ENCODE results near the gene KRTAP2-1. TPM values are rescaled to one million over a fixed set of nuclear protein-coding genes. Genes with fewer than 3 reads are reported as not detected.
A peak's percentile ranks its signal among the peaks of the same experiment; 100 is the strongest.
"Not testable (repeated sequence)": the region's sequence is repeated elsewhere in the genome, so short reads cannot be mapped to it uniquely, and the experiment has no call there.

Gene KRTAP2-1
- total and polyA plus RNA-seq, 5 donors from 2014 or later = not detected

GRCh38 chr17:41063449-41063848, 16.3 kb upstream of the KRTAP2-1 start:
- H3K27ac Mint-ChIP-seq = no peak overlapping the region
- H3K4me3 Mint-ChIP-seq = no peak overlapping the region
- H3K36me3 Mint-ChIP-seq = no peaks in the 10 kb centered on the region
- no peaks in the 10 kb centered on the region for H3K4me1 Mint-ChIP-seq
- ATAC-seq (ENCODE audit: low read depth in 2 of 2) (no peak), DNase-seq (no peak)
- H3K4me3 ChIP-seq (ENCODE audit: low read depth, low read length) = no peak overlapping the region
- H3K4me1 ChIP-seq (ENCODE audit: control insufficient read depth, insufficient read depth, low read length, poor library complexity, severe bottlenecking) = no peaks in the 10 kb centered on the region
- H3K36me3 ChIP-seq (ENCODE audit: control insufficient read depth, insufficient read depth, low read length) = no peaks in the 10 kb centered on the region
- H3K9me3 ChIP-seq (ENCODE audit: control insufficient read depth in 2 of 2, low read length in 2 of 2) = no peaks in the 10 kb centered on the region
- peaks cover 20% of the 10 kb centered on the region for H3K27me3 ChIP-seq (ENCODE audit: control insufficient read depth, insufficient read depth, low read length)
- peaks cover 30% of the 10 kb centered on the region for H3K27me3 Mint-ChIP-seq
- no peak overlapping the region for H3K27ac ChIP-seq (ENCODE audit: insufficient read depth, low read length, poor library complexity, severe bottlenecking)
- no peaks in the 10 kb centered on the region for H3K9me3 Mint-ChIP-seq

- DNase-seq (no peak), ATAC-seq (ENCODE audit: low read depth in 2 of 2) (no peak)
- no peak overlapping the region for H3K4me3 ChIP-seq (ENCODE audit: low read depth, low read length)
- Mint-ChIP-seq H3K9me3 (peaks cover 0 to 7% (median 2%) of the 10 kb centered on the region in 7 donors), H3K4me1 (no peaks in the 10 kb centered on the region), H3K4me3 (no peak overlapping the region), H3K27ac (no peak overlapping the region), H3K36me3 (no peaks in the 10 kb centered on the region), H3K27me3 (peaks cover 34% of the 10 kb centered on the region)
- H3K4me1 ChIP-seq (ENCODE audit: control insufficient read depth, insufficient read depth, low read length, poor library complexity, severe bottlenecking) = no peaks in the 10 kb centered on the region
- H3K36me3 ChIP-seq (ENCODE audit: control insufficient read depth, insufficient read depth, low read length) = no peaks in the 10 kb centered on the region
- H3K27ac ChIP-seq (ENCODE audit: insufficient read depth, low read length, poor library complexity, severe bottlenecking) = no peak overlapping the region
- peaks cover 20% of the 10 kb centered on the region for H3K27me3 ChIP-seq (ENCODE audit: control insufficient read depth, insufficient read depth, low read length)
- H3K9me3 ChIP-seq (ENCODE audit: control insufficient read depth in 2 of 2, low read length in 2 of 2) = peaks cover 0 to 3% of the 10 kb centered on the region in 2 experiments
Measured at GRCh38 chr17:41061964-41062363, 14.8 kb upstream of the KRTAP2-1 start.

- no peak within 1 kb of the TSS for H3K27ac Mint-ChIP-seq
- Histone ChIP-seq H3K27me3 (ENCODE audit: control insufficient read depth, insufficient read depth, low read length) (peaks cover 24% of the 10 kb centered on the region), H3K9me3 (ENCODE audit: control insufficient read depth in 2 of 2, low read length in 2 of 2) (peaks cover 0 to 3% of the 10 kb centered on the region in 2 experiments), H3K27ac (ENCODE audit: insufficient read depth, low read length, poor library complexity, severe bottlenecking) (no peak within 1 kb of the TSS), H3K4me3 (ENCODE audit: low read depth, low read length) (no peak within 1 kb of the TSS), H3K4me1 (ENCODE audit: control insufficient read depth, insufficient read depth, low read length, poor library complexity, severe bottlenecking) (no peaks in the 10 kb centered on the region), H3K36me3 (ENCODE audit: control insufficient read depth, insufficient read depth, low read length) (no peaks in the 10 kb centered on the region)
- peaks cover 40% of the 10 kb centered on the region for H3K27me3 Mint-ChIP-seq
- no peaks in the 10 kb centered on the region for H3K36me3 Mint-ChIP-seq
- no peaks in the 10 kb centered on the region for H3K4me1 Mint-ChIP-seq
- ATAC-seq (ENCODE audit: low read depth in 2 of 2) = no peak
- peaks cover 0 to 7% (median 2%) of the 10 kb centered on the region in 7 donors for H3K9me3 Mint-ChIP-seq
- no peak for DNase-seq
- H3K4me3 Mint-ChIP-seq = no peak within 1 kb of the TSS
Measured at GRCh38 chr17:41060052-41060604, 13.0 kb upstream of the KRTAP2-1 start, which contains the start of gene KRTAP2-3. KRTAP2-3 (minus strand) TSS chr17:41060114; CDS start chr17:41060050, 64 bp downstream.

GRCh38 chr17:41059276-41060051, 12.3 kb upstream of the KRTAP2-1 start:
- H3K27me3 ChIP-seq (ENCODE audit: control insufficient read depth, insufficient read depth, low read length) = peaks cover 24% of the 10 kb centered on the region
- H3K4me1 Mint-ChIP-seq; H3K27ac Mint-ChIP-seq; H3K4me3 ChIP-seq (ENCODE audit: low read depth, low read length); DNase-seq; H3K36me3 ChIP-seq (ENCODE audit: control insufficient read depth, insufficient read depth, low read length); H3K9me3 Mint-ChIP-seq; H3K36me3 Mint-ChIP-seq; H3K4me3 Mint-ChIP-seq; H3K9me3 ChIP-seq (ENCODE audit: control insufficient read depth in 2 of 2, low read length in 2 of 2); H3K27ac ChIP-seq (ENCODE audit: insufficient read depth, low read length, poor library complexity, severe bottlenecking); H3K4me1 ChIP-seq (ENCODE audit: control insufficient read depth, insufficient read depth, low read length, poor library complexity, severe bottlenecking); ATAC-seq (ENCODE audit: low read depth in 2 of 2): not testable (repeated sequence)
- H3K27me3 Mint-ChIP-seq = peaks cover 40% of the 10 kb centered on the region

GRCh38 chr17:41058741-41059140, 11.6 kb upstream of the KRTAP2-1 start:
- Mint-ChIP-seq H3K4me3 (no peak overlapping the region), H3K4me1 (no peaks in the 10 kb centered on the region), H3K27me3 (peaks cover 40% of the 10 kb centered on the region), H3K9me3 (peaks cover 0 to 7% (median 2%) of the 10 kb centered on the region in 7 donors), H3K27ac (no peak overlapping the region), H3K36me3 (no peaks in the 10 kb centered on the region)
- ATAC-seq (ENCODE audit: low read depth in 2 of 2) (no peak), DNase-seq (no peak)
- Histone ChIP-seq H3K36me3 (ENCODE audit: control insufficient read depth, insufficient read depth, low read length) (no peaks in the 10 kb centered on the region), H3K9me3 (ENCODE audit: control insufficient read depth in 2 of 2, low read length in 2 of 2) (peaks cover 0 to 3% of the 10 kb centered on the region in 2 experiments), H3K27ac (ENCODE audit: insufficient read depth, low read length, poor library complexity, severe bottlenecking) (no peak overlapping the region), H3K4me3 (ENCODE audit: low read depth, low read length) (no peak overlapping the region), H3K27me3 (ENCODE audit: control insufficient read depth, insufficient read depth, low read length) (peaks cover 23% of the 10 kb centered on the region), H3K4me1 (ENCODE audit: control insufficient read depth, insufficient read depth, low read length, poor library complexity, severe bottlenecking) (no peaks in the 10 kb centered on the region)

GRCh38 chr17:41057547-41057946, 10.4 kb upstream of the KRTAP2-1 start:
- no peaks in the 10 kb centered on the region for H3K4me1 Mint-ChIP-seq

GRCh38 chr17:41055130-41055529, 8.0 kb upstream of the KRTAP2-1 start, which contains the start of gene KRTAP2-2:
KRTAP2-2 (minus strand) TSS chr17:41055230; CDS start chr17:41055211, 19 bp downstream.
- not testable (repeated sequence) for H3K9me3 ChIP-seq (ENCODE audit: control insufficient read depth in 2 of 2, low read length in 2 of 2); H3K27me3 ChIP-seq (ENCODE audit: control insufficient read depth, insufficient read depth, low read length); H3K4me1 ChIP-seq (ENCODE audit: control insufficient read depth, insufficient read depth, low read length, poor library complexity, severe bottlenecking); H3K4me1 Mint-ChIP-seq; DNase-seq; H3K36me3 Mint-ChIP-seq; H3K36me3 ChIP-seq (ENCODE audit: control insufficient read depth, insufficient read depth, low read length); ATAC-seq (ENCODE audit: low read depth in 2 of 2); H3K4me3 Mint-ChIP-seq; H3K9me3 Mint-ChIP-seq; H3K27ac ChIP-seq (ENCODE audit: insufficient read depth, low read length, poor library complexity, severe bottlenecking); H3K4me3 ChIP-seq (ENCODE audit: low read depth, low read length)
- Mint-ChIP-seq H3K27ac (peak within 1 kb of the TSS in 1 of 3 donors; percentile 60), H3K27me3 (peaks cover 35% of the 10 kb centered on the region)

More at GRCh38 chr17:41057547-41057946, 10.4 kb upstream of the KRTAP2-1 start:
- no peak for ATAC-seq (ENCODE audit: low read depth in 2 of 2)
- Histone ChIP-seq H3K9me3 (ENCODE audit: control insufficient read depth in 2 of 2, low read length in 2 of 2) (peaks cover 0 to 3% of the 10 kb centered on the region in 2 experiments), H3K4me3 (ENCODE audit: low read depth, low read length) (no peak overlapping the region), H3K4me1 (ENCODE audit: control insufficient read depth, insufficient read depth, low read length, poor library complexity, severe bottlenecking) (no peaks in the 10 kb centered on the region), H3K27ac (ENCODE audit: insufficient read depth, low read length, poor library complexity, severe bottlenecking) (no peak overlapping the region), H3K27me3 (ENCODE audit: control insufficient read depth, insufficient read depth, low read length) (peaks cover 21% of the 10 kb centered on the region), H3K36me3 (ENCODE audit: control insufficient read depth, insufficient read depth, low read length) (no peaks in the 10 kb centered on the region)
- no peak overlapping the region for H3K4me3 Mint-ChIP-seq
- no peak for DNase-seq
- H3K9me3 Mint-ChIP-seq = peaks cover 0 to 7% (median 2%) of the 10 kb centered on the region in 7 donors
- no peaks in the 10 kb centered on the region for H3K36me3 Mint-ChIP-seq
- H3K27ac Mint-ChIP-seq = no peak overlapping the region
- H3K27me3 Mint-ChIP-seq = peaks cover 40% of the 10 kb centered on the region

Measured in CD4-positive, CD25-positive, alpha-beta regulatory T cell (primary cell).